SU-DHL-6 (cell line): Measurements from ENCODE around the gene CRIM1.

Experiments used
- H2AFZ ChIP-seq: fragments of 200-600 bp; sonication (generic); 2 replicates; pipeline ENCODE4 v1.6.1; 2014; ENCODE audit warnings: low read depth, mild to moderate bottlenecking, moderate library complexity, mixed read lengths, antibody characterized with exemption, low read length; ENCODE audit not compliant: severe bottlenecking
- H3F3A ChIP-seq: fragments of 200-600 bp; shearing (Covaris generic); 2 replicates; pipeline ENCODE4 v1.6.0; 2016; ENCODE audit warnings: antibody characterized with exemption, mild to moderate bottlenecking; ENCODE audit not compliant: insufficient read depth
- H3K27ac ChIP-seq: fragments of 200-600 bp; sonication (generic); 2 replicates; pipeline ENCODE4 v1.5.1; 2016; ENCODE audit warnings: low read depth, mild to moderate bottlenecking, low read length, moderate library complexity, mixed read lengths
- H3K27me3 ChIP-seq: fragments of 200-600 bp; sonication (generic), shearing (Covaris generic); 2 replicates; pipeline ENCODE4 v1.6.0; 2014; ENCODE audit warnings: mild to moderate bottlenecking, low read length
- H3K36me3 ChIP-seq: fragments of 200-600 bp; sonication (generic); 2 replicates; pipeline ENCODE4 v1.6.1; 2014; ENCODE audit warnings: mild to moderate bottlenecking, low read length, mixed read lengths
- H3K4me2 ChIP-seq: fragments of 300-600, 200-600 bp; shearing (Covaris generic), sonication (generic); 2 replicates; pipeline ENCODE4 v1.6.0; 2014; ENCODE audit warnings: low read length, low read depth, mild to moderate bottlenecking; ENCODE audit not compliant: poor library complexity, severe bottlenecking
- H3K4me3 ChIP-seq: fragments of 200-600 bp; sonication (generic); 2 replicates; pipeline ENCODE4 v1.5.1; 2014; ENCODE audit warnings: antibody characterized with exemption, low read length, mild to moderate bottlenecking, mixed read lengths; ENCODE audit not compliant: insufficient read depth, poor library complexity, severe bottlenecking
- H3K79me2 ChIP-seq: fragments of 200-600 bp; sonication (generic); 2 replicates; pipeline ENCODE4 v1.6.1; 2014; ENCODE audit warnings: mild to moderate bottlenecking, low read length, moderate library complexity; ENCODE audit not compliant: insufficient read depth
- H3K9ac ChIP-seq: fragments of 200-600 bp; sonication (generic); 2 replicates; pipeline ENCODE4 v1.7.0; 2014; ENCODE audit warnings: mild to moderate bottlenecking, low read length
- H3K9me2 ChIP-seq: fragments of 200-600 bp; sonication (generic); replicated peaks from 2 replicates; pipeline ENCODE4 v1.6.1; 2014; ENCODE audit warnings: low read length; ENCODE audit not compliant: insufficient read depth
- H3K9me3 ChIP-seq: fragments of 200-600 bp; sonication (generic); 2 replicates; pipeline ENCODE4 v1.6.1; 2014; ENCODE audit warnings: low read length, mixed read lengths; ENCODE audit not compliant: insufficient read depth
- H4K20me1 ChIP-seq: fragments of 200-600 bp; sonication (generic); 2 replicates; pipeline ENCODE4 v1.6.1; 2014; ENCODE audit warnings: low read depth, mild to moderate bottlenecking, antibody characterized with exemption, low read length, moderate library complexity, mixed read lengths
- CTCF ChIP-seq: fragments of 200-600 bp; sonication (generic); IDR thresholded peaks from one replicate; pipeline ENCODE4 v1.5.1; 2017; ENCODE audit warnings: antibody characterized with exemption, mild to moderate bottlenecking, low read length, moderate library complexity; ENCODE audit not compliant: insufficient read depth, poor library complexity, severe bottlenecking
- EZH2phosphoT487 ChIP-seq: fragments of 200-600 bp; sonication (generic), shearing (Covaris generic); conservative IDR thresholded peaks from 2 replicates; pipeline ENCODE4 v1.6.1; 2018; ENCODE audit warnings: mild to moderate bottlenecking, antibody characterized with exemption, low read length, moderate library complexity, mixed read lengths

The CRIM1 gene

GRCh38 chr2:36449213-36449612 lies 93.6 kb downstream of the CRIM1 start:
- H3K9ac ChIP-seq: no peak overlapping the region
- no peak overlapping the region for H3K27ac ChIP-seq
- no peaks in the 10 kb centered on the region for H3K36me3 ChIP-seq
- no peaks in the 10 kb centered on the region for H3K9me2 ChIP-seq
- no peaks in the 10 kb centered on the region for H3K79me2 ChIP-seq
- H2AFZ ChIP-seq: no peak overlapping the region
- TF ChIP-seq CTCF (no peak), EZH2phosphoT487 (no peak)
- H3K9me3 ChIP-seq: no peaks in the 10 kb centered on the region
- H4K20me1 ChIP-seq: no peaks in the 10 kb centered on the region
- H3K4me3 ChIP-seq: no peak overlapping the region
- no peaks in the 10 kb centered on the region for H3F3A ChIP-seq
- H3K4me2 ChIP-seq: no peak overlapping the region
- no peaks in the 10 kb centered on the region; the same call in 1 of the 2 replicates for H3K27me3 ChIP-seq

- TF ChIP-seq EZH2phosphoT487 (no peak), CTCF (no peak)
- H3K27me3 ChIP-seq: no peaks in the 10 kb centered on the region; the same call in 1 of the 2 replicates
- no peaks in the 10 kb centered on the region for H3K9me3 ChIP-seq
- no peak overlapping the region for H2AFZ ChIP-seq
- no peaks in the 10 kb centered on the region for H3K79me2 ChIP-seq
- H3K36me3 ChIP-seq: no peaks in the 10 kb centered on the region
- no peak overlapping the region for H3K4me3 ChIP-seq
- no peaks in the 10 kb centered on the region for H3K9me2 ChIP-seq
- no peak overlapping the region for H3K27ac ChIP-seq
- H3K4me2 ChIP-seq: no peak overlapping the region
- H3K9ac ChIP-seq: no peak overlapping the region
- H3F3A ChIP-seq: no peaks in the 10 kb centered on the region
- no peaks in the 10 kb centered on the region for H4K20me1 ChIP-seq
Measured at GRCh38 chr2:36449943-36450392, 94.4 kb downstream of the CRIM1 start.

GRCh38 chr2:36450466-36451196 lies 95.1 kb downstream of the CRIM1 start:
- Histone ChIP-seq H3K36me3 (no peaks in the 10 kb centered on the region), H3K9me3 (no peaks in the 10 kb centered on the region), H3K79me2 (no peaks in the 10 kb centered on the region), H3K4me3 (no peak overlapping the region), H2AFZ (no peak overlapping the region), H3K4me2 (no peak overlapping the region), H3K9me2 (no peaks in the 10 kb centered on the region), H4K20me1 (no peaks in the 10 kb centered on the region), H3K27me3 (no peaks in the 10 kb centered on the region; the same call in 1 of the 2 replicates), H3K9ac (no peak overlapping the region), H3K27ac (no peak overlapping the region), H3F3A (no peaks in the 10 kb centered on the region)
- TF ChIP-seq CTCF: no peak
